AG04449 (cell line): Measurements from ENCODE around the gene RGS9.
"Not testable (repeated sequence)": the region's sequence is repeated elsewhere in the genome, so short reads cannot be mapped to it uniquely, and the experiment has no call there.

ENCODE experiments used
- CTCF ChIA-PET: fragments of 350-600 bp; formaldehyde crosslinking; extraction: SDS; loops from one replicate; lab custom pipeline; 2021; ENCODE audit warnings: antibody characterized with exemption; lab: Yijun Ruan, JAX
- POLR2A ChIA-PET: fragments of 400-600, 350-600 bp; formaldehyde crosslinking; extraction: SDS; loops from one replicate; lab custom pipeline; 2020; ENCODE audit warnings: antibody characterized with exemption, inconsistent platforms; lab: Yijun Ruan, JAX
- DNase-seq: peaks from one replicate; pipeline ENCODE4 v3.0.0-alpha.2; 2010; ENCODE audit warnings: low read depth, low spot score
- H3K4me3 ChIP-seq: 2 replicates; pipeline ENCODE4 v1.5.1; 2011; ENCODE audit warnings: low read depth, mild to moderate bottlenecking, control low read depth, low read length
- CTCF ChIP-seq: IDR thresholded peaks from one replicate; pipeline ENCODE4 v1.5.1; 2011; ENCODE audit warnings: mild to moderate bottlenecking, moderate library complexity, low read length, control low read depth, inconsistent platforms; ENCODE audit not compliant: insufficient read depth; ENCODE audit errors: missing control alignments

The RGS9 gene

GRCh38 chr17:65202844-65203571 lies 65.8 kb downstream of the RGS9 start:
- no peak overlapping the region for H3K4me3 ChIP-seq
- POLR2A ChIA-PET: no interaction called here
- CTCF ChIA-PET: no interaction called here
- no peak for TF ChIP-seq CTCF
- DNase-seq: no peak

DNA sequence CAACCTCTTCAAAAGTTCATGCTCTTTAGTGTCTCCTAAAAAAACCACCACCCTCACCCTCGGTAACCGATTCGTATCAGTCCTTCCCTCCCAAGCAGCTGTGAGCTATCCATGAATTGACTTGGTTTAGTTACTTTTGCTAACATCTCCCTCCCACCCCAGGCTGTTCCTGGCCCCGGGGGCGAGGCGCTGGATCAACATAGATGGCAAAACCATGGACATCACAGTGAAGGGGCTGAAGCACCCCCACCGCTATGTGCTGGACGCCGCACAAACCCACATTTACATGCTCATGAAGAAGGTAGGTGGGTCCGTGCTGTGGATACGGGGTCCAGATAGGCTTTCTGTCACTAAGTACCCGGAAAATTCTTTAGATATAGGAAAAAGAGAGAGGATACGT lies 66.8 kb downstream of the RGS9 start:
- TF ChIP-seq CTCF: no peak
- H3K4me3 ChIP-seq: no peak overlapping the region
- ChIA-PET POLR2A (no interaction called here), CTCF (no interaction called here)
- DNase-seq: no peak

DNA sequence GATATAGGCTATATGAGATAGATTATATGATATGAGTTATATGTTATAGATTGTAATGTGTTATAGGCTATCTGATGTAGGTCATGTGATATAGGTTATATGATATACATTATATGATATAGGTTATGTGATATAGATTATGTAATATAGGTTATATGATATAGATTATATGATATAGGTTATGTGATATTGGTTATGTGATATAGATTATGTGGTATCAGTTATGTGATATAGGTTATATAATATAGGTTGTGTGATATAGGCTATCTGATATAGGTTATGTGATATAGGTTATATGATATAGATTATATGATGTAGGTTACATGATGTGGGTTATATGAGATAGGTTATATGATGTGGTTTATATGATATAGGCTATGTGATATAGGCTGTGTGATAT lies 68.5 kb downstream of the RGS9 start:
- POLR2A ChIA-PET: no interaction called here
- no peak for TF ChIP-seq CTCF
- CTCF ChIA-PET: no interaction called here
- no peak for DNase-seq
- H3K4me3 ChIP-seq: no peak overlapping the region

DNA sequence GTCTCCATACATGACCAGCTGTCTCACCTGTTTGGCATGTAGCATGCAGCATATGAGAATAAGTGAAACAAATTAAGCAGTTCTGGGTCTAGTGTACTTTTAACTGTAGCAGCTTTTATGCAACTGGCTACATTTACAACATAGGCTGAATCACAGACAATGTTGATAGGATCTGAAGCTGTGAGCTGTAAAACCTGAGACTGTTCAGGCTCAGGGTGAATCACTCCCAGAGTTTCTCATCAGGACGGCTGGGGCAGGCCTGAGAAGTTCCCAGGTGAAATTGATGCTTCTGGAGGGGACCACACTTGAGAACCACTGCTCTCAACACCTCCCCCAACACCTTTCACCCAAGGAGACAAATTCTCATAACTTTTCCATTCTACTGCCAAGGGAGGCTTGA lies 70.3 kb downstream of the RGS9 start:
- POLR2A ChIA-PET: interaction anchor here (0.6 to 0.9 kb wide), 2 partner anchors 11 to 16 kb away, joined by 3 read pairs; no protein-coding TSS in a partner anchor
- CTCF ChIA-PET: interaction anchor here (0.6 to 4.9 kb wide), 4 partner anchors 11 to 246 kb away, joined by 3 to 31 read pairs (median 4); no protein-coding TSS in a partner anchor
- not testable (repeated sequence) for H3K4me3 ChIP-seq, DNase-seq

DNA sequence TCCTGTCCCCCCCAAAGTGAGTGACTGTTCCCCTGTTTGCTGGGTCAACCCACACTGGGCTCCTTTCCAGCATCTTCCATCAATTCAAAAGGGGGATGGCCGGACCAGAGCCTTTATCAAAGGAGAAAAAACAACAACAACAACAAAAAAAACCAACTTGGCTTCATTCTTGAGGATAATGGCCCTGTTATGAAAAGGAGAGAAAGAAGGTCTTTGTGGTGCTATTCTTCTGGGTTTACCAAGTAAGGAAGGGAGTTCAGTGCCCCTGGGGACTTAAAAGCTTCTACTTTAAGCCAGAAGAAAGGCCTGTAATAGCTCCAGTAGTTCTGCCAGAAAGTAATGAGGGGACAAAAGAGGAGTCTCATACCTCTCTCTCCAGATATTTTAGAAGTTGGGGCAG lies 71.5 kb downstream of the RGS9 start:
- H3K4me3 ChIP-seq: no peak overlapping the region
- CTCF ChIA-PET: interaction anchor here (1.1 to 4.9 kb wide), 5 partner anchors 9 to 108 kb away, joined by 3 to 31 read pairs (median 5); no protein-coding TSS in a partner anchor
- POLR2A ChIA-PET: no interaction called here
- no peak for DNase-seq
- no peak for TF ChIP-seq CTCF

DNA sequence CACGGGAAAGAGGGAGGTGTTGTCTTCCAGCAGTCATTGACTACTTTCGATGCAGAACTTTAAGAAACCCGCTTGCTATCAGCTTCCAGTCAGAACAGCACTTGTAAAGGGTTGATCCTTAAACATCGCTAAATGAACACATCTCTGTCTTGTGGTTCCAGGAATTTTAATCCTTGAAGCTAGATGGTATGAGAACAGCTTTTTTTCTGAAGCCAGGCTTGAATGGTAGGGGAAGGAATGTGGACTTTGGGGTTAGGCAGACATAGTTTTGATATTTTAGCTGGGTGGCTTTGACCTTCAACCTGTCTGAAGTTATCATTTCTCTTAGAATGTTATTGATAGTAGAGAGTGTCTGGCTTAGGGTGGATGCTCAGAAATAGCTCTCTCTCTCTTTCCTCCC lies 81.1 kb downstream of the RGS9 start:
- no peak for DNase-seq
- TF ChIP-seq CTCF: no peak
- H3K4me3 ChIP-seq: no peak overlapping the region
- ChIA-PET CTCF (interaction anchor here (0.6 to 5.5 kb wide), 5 partner anchors 9 to 903 kb away, joined by 3 to 30 read pairs (median 5); no protein-coding TSS in a partner anchor), POLR2A (interaction anchor here (1.1 kb wide), 1 partner anchor 11 kb away, joined by 3 read pairs; no protein-coding TSS in a partner anchor)

GRCh38 chr17:65219124-65219523 lies 82.0 kb downstream of the RGS9 start:
- TF ChIP-seq CTCF: no peak
- no peak overlapping the region for H3K4me3 ChIP-seq
- ChIA-PET CTCF (interaction anchor here (0.8 to 5.5 kb wide), 6 partner anchors 9 to 946 kb away, joined by 3 to 30 read pairs (median 4); no protein-coding TSS in a partner anchor), POLR2A (no interaction called here)
- no peak for DNase-seq
